Neuronal stem cell (in vitro differentiated cells): ENCODE measurements around the gene ADAM8.

Experiments
- DNase-seq: peaks from one replicate; pipeline ENCODE4 v3.0.0-alpha.2; 2013; ENCODE audit warnings: low spot score
- H2AFZ ChIP-seq: one replicate; pipeline ENCODE4 v1.6.1; 2013; ENCODE audit warnings: mild to moderate bottlenecking, low read length, inconsistent platforms
- H2AK5ac ChIP-seq: 2 replicates; pipeline ENCODE4 v1.6.1; 2013; ENCODE audit warnings: low read depth, mild to moderate bottlenecking, inconsistent platforms, low read length, moderate library complexity, mixed read lengths
- H2BK120ac ChIP-seq: 2 replicates; pipeline ENCODE4 v1.6.1; 2013; ENCODE audit warnings: low read depth, mild to moderate bottlenecking, inconsistent platforms, low read length, moderate library complexity, mixed read lengths
- H2BK12ac ChIP-seq: one replicate; pipeline ENCODE4 v1.6.1; 2013; ENCODE audit warnings: low read length, inconsistent platforms
- H2BK15ac ChIP-seq: 2 replicates; pipeline ENCODE4 v1.6.1; 2013; ENCODE audit warnings: mild to moderate bottlenecking, low read length, inconsistent platforms, mixed read lengths
- H2BK5ac ChIP-seq: one replicate; pipeline ENCODE4 v1.6.1; 2013; ENCODE audit warnings: inconsistent platforms, mild to moderate bottlenecking, low read length, moderate library complexity
- H3K14ac ChIP-seq: one replicate; pipeline ENCODE4 v1.6.1; 2013; ENCODE audit warnings: low read length, inconsistent platforms
- H3K18ac ChIP-seq: 2 replicates; pipeline ENCODE4 v1.6.1; 2013; ENCODE audit warnings: low read length, inconsistent platforms
- H3K23ac ChIP-seq: 2 replicates; pipeline ENCODE4 v1.6.1; 2013; ENCODE audit warnings: low read depth, mild to moderate bottlenecking, mixed read lengths, low read length, inconsistent platforms; ENCODE audit not compliant: poor library complexity
- H3K27ac ChIP-seq: replicated peaks from 3 replicates; pipeline ENCODE4 v1.5.1; 2013; ENCODE audit warnings: low read length, inconsistent platforms
- H3K27me3 ChIP-seq, 3 experiments: 2 replicates each; pipeline ENCODE4 v1.6.1; 2013; ENCODE audit warnings: low read length in 3 of 3, mild to moderate bottlenecking in 2 of 3, inconsistent platforms in 1 of 3, low read depth in 1 of 3, mixed read lengths in 1 of 3, moderate library complexity in 1 of 3; ENCODE audit not compliant: control insufficient read depth in 3 of 3, insufficient read depth in 3 of 3
- H3K36me3 ChIP-seq, 2 donors: replicated peaks in 1 of 2; 2 replicates each; pipeline ENCODE4 v1.6.1; 2013; ENCODE audit warnings: low read length in 2 of 2; ENCODE audit not compliant: control insufficient read depth in 2 of 2, insufficient read depth in 2 of 2
- H3K4ac ChIP-seq: 2 replicates; pipeline ENCODE4 v1.6.1; 2013; ENCODE audit warnings: inconsistent platforms, mild to moderate bottlenecking, low read length, moderate library complexity
- H3K4me1 ChIP-seq, 2 donors: 1 replicate in 1 of 2; 2 replicates in 1 of 2; pipeline ENCODE4 v1.6.1; 2013; ENCODE audit warnings: low read length in 2 of 2, low read depth in 1 of 2; ENCODE audit not compliant: control insufficient read depth in 2 of 2, insufficient read depth in 1 of 2
- H3K4me2 ChIP-seq: one replicate; pipeline ENCODE4 v1.6.1; 2013; ENCODE audit warnings: mild to moderate bottlenecking, low read length, inconsistent platforms; ENCODE audit not compliant: insufficient read depth, poor library complexity, severe bottlenecking
- H3K4me3 ChIP-seq, 2 donors: 2 replicates each; pipeline ENCODE4 v1.5.1; 2013; ENCODE audit warnings: low read length in 2 of 2, mild to moderate bottlenecking in 2 of 2, inconsistent platforms in 1 of 2, moderate library complexity in 1 of 2
- H3K79me1 ChIP-seq: one replicate; pipeline ENCODE4 v1.6.1; 2013; ENCODE audit warnings: low read depth, mild to moderate bottlenecking, inconsistent platforms, low read length, moderate library complexity
- H3K9ac ChIP-seq: one replicate; pipeline ENCODE4 v1.6.1; 2013; ENCODE audit warnings: mild to moderate bottlenecking, low read depth, low read length, inconsistent platforms; ENCODE audit not compliant: poor library complexity
- H3K9me3 ChIP-seq, 2 donors: replicated peaks in 1 of 2; 2 replicates each; pipeline versions ENCODE3 to v1.6.1; 2013; ENCODE audit warnings: low read length in 2 of 2, mild to moderate bottlenecking in 2 of 2, inconsistent platforms in 1 of 2, low read depth in 1 of 2, mixed read lengths in 1 of 2, moderate library complexity in 1 of 2; ENCODE audit not compliant: control insufficient read depth in 2 of 2, insufficient read depth in 1 of 2
- H4K8ac ChIP-seq: one replicate; pipeline ENCODE4 v1.6.1; 2013; ENCODE audit warnings: low read depth, mild to moderate bottlenecking, inconsistent platforms, low read length, moderate library complexity
- H4K91ac ChIP-seq: one replicate; pipeline ENCODE4 v1.6.1; 2013; ENCODE audit warnings: low read length, low read depth, mild to moderate bottlenecking, inconsistent platforms; ENCODE audit not compliant: poor library complexity
- WGBS, 2 donors: extraction: QIAGEN DNeasy Blood & Tissue Kit; methylation state at CpG; one replicate each; pipeline ENCODE4 v1.1.7; 2013; ENCODE audit warnings: missing lambda C conversion rate in 2 of 2, mixed read lengths in 1 of 2; ENCODE audit not compliant: insufficient read length in 2 of 2, insufficient replicate concordance in 1 of 2; ENCODE audit errors: extremely low coverage in 2 of 2; 5-methylcytosine and 5-hydroxymethylcytosine counted together

Gene ADAM8

DNA sequence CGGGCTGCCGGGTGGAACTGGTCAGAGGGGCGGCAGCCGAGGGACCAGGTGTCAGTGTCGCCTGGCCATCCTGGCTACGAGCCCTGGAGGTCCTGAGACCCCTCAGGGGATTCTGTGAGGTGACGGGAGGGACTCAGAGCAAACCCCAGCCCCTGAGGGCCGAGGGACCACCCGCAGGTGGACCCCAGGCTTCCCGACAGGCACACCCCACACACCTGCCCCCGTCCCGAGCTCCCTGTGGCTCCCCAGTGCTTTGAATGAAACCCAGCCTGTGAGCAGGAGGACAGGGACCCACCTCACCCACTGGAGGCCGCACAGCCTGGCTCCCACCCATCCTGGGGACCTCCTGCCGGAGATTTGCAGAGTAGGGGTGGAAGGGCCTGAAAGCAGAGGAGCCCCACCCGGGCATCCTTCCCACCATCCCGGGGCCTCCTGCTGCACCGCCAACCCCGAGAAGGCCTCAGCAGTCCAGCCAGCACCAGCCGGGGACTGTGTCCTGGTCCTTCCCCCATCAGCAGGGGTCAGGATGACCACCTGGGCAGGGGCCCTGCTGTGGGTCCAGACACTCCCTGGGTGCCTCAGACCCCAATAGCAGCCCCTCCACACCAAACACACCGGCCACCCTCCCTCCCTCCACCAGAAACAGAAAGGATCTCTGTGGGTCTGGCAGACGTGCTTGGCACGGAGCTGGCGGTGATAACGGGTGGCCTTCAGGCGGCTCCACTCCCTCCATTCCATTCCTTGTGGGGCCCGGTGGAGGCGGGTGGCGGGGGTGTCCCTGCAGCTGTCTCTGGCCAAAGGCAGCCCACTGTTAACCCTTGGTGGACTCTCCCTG lies 25.1 kb downstream of the ADAM8 start:
- H2BK5ac ChIP-seq: peak overlapping the region; percentile 39
- H2BK12ac ChIP-seq: peak overlapping the region; percentile 41
- no peak overlapping the region for H3K4me3 ChIP-seq
- peaks cover 1% of the 10 kb centered on the region for H3K79me1 ChIP-seq
- peak overlapping the region; percentile 43 for H3K23ac ChIP-seq
- no peak overlapping the region for H3K27ac ChIP-seq
- peaks cover 9 to 30% of the 10 kb centered on the region in 2 donors for H3K4me1 ChIP-seq
- no CpG with 5 or more reads among the region's 28 CpGs for whole genome bisulfite sequencing, 2 donors
- no peak overlapping the region for H4K8ac ChIP-seq
- H2AK5ac ChIP-seq: peak overlapping the region; percentile 81
- no peak for DNase-seq
- H3K18ac ChIP-seq: peak overlapping the region; percentile 35
- H3K27me3 ChIP-seq: peaks cover 0 to 28% (median 0%) of the 10 kb centered on the region in 3 experiments
- H3K9me3 ChIP-seq: no peaks in the 10 kb centered on the region
- H3K4ac ChIP-seq: no peak overlapping the region
- H2BK120ac ChIP-seq: no peak overlapping the region
- H3K9ac ChIP-seq: no peak overlapping the region
- H3K36me3 ChIP-seq: no peaks in the 10 kb centered on the region
- peak overlapping the region; percentile 64 for H2BK15ac ChIP-seq
- no peak overlapping the region for H3K4me2 ChIP-seq
- H4K91ac ChIP-seq: no peak overlapping the region
- no peak overlapping the region for H2AFZ ChIP-seq
- H3K14ac ChIP-seq: peak overlapping the region; percentile 8

DNA sequence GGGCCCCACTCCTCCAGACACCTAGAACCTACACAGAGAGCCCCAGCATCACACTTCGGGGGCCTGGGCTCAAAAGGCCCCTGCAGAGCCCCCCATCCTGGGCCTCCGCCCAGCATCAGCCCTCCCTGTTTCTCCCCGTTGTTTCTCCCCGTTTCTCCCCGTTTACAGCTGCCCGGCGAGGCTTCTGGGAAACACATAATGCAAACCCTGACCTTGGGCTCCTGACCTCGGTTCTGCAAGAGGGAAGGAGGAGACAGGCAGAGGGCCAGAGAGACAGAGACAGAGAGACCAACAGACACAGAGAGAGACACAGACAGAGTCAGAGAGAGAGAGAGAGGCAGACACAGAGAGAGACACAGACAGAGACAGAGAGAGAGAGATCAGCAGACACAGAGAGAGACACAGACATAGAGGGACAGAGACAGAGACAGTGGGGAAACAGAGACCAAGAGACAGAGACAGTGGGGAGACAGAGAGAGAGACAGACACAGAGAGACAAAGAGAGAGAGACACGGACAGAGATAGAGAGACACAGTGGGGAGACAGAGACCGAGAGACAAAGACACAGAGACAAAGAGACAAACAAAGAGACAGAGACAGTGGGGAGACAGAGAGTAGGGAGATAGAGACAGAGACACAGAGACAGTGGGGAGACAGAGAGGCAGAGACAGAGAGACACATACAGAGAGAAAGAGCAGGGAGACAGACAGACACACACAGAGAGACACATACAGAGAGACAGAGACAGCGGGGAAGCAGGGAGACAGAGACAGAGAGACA lies 26.5 kb downstream of the ADAM8 start:
- Histone ChIP-seq H2BK5ac (no peak overlapping the region), H3K18ac (peak overlapping the region; percentile 44), H3K9ac (no peak overlapping the region), H3K4ac (no peak overlapping the region), H2AFZ (peak overlapping the region; percentile 82), H4K8ac (no peak overlapping the region), H2BK120ac (no peak overlapping the region), H3K14ac (no peak overlapping the region), H4K91ac (no peak overlapping the region), H2AK5ac (peak overlapping the region; percentile 11), H3K79me1 (peaks cover 4% of the 10 kb centered on the region), H3K27ac (no peak overlapping the region), H3K4me3 (no peak overlapping the region), H3K23ac (no peak overlapping the region), H2BK15ac (no peak overlapping the region), H3K4me1 (peaks cover 14 to 37% of the 10 kb centered on the region in 2 donors), H3K9me3 (peaks cover 0 to 2% of the 10 kb centered on the region in 2 donors), H2BK12ac (no peak overlapping the region), H3K36me3 (no peaks in the 10 kb centered on the region), H3K27me3 (peaks cover 0 to 25% (median 0%) of the 10 kb centered on the region in 3 experiments), H3K4me2 (no peak overlapping the region)
- DNase-seq: no peak
- no CpG with 5 or more reads among the region's 11 CpGs for WGBS, 2 donors

DNA sequence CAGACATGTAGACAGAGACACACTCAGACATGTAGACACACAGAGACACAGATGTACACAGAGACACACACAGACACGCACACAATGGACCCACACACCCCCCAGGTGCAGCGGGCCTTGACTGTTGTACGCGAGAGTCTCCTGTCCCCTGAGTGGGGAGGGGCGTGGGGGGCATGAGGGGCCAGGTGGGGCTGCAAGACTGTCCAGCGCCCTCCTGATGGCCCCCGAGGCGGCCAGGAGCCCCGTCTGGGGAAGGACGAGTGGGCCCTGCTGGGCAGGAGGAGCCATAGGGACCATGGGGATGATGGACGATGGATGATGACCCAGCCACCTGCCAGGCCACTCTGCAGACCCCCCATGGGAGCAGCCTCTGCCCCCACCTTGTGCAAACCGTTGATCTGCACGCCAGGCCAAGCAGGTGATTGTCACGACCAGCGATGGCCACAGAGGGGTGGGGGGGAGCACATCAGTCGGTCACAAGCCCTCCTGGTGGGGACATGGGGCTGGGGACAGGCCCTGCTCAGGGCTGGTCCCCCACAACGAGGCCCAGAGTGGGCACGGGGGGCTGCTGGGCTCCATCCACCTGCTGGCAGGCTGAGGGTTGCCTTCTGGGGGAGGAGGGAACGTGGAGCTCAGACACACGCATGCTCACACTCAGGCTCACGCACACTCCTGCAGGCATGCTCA lies 27.4 kb downstream of the ADAM8 start:
- Histone ChIP-seq H2BK5ac (no peak overlapping the region), H3K4me1 (peaks cover 13 to 35% of the 10 kb centered on the region in 2 donors), H2AK5ac (peak overlapping the region; percentile 11), H2BK120ac (no peak overlapping the region), H3K27ac (no peak overlapping the region), H3K79me1 (peaks cover 5% of the 10 kb centered on the region), H3K23ac (peak overlapping the region; percentile 11), H4K8ac (no peak overlapping the region), H3K9me3 (peaks cover 0 to 3% of the 10 kb centered on the region in 2 donors), H3K36me3 (no peaks in the 10 kb centered on the region), H3K14ac (no peak overlapping the region), H4K91ac (peak overlapping the region; percentile 25), H3K4me3 (peak overlapping the region in 1 of 2 donors; percentile 6), H3K4ac (no peak overlapping the region), H3K4me2 (no peak overlapping the region), H3K9ac (no peak overlapping the region), H3K18ac (peak overlapping the region; percentile 57), H2BK15ac (peak overlapping the region; percentile 39), H2BK12ac (peak overlapping the region; percentile 14), H3K27me3 (peaks cover 0 to 27% (median 0%) of the 10 kb centered on the region in 3 experiments), H2AFZ (peak overlapping the region; percentile 82)
- no CpG with 5 or more reads among the region's 21 CpGs for WGBS, 2 donors
- no peak for DNase-seq
